HepG2 (cell line): ENCODE data around the gene NARS2. TPM values are rescaled to one million over a fixed set of nuclear protein-coding genes. Genes with fewer than 3 reads are reported as not detected.
A peak's percentile ranks its signal among the peaks of the same experiment; 100 is the strongest.

Source experiments
- GATAD2A ChIP-seq: IDR thresholded peaks from 2 replicates; pipeline ENCODE4 v1.6.1; 2016
- MEIS2 ChIP-seq: sonication (generic); formaldehyde crosslinking; IDR thresholded peaks from 2 replicates; pipeline ENCODE4 v1.9.0; 2021; ENCODE audit warnings: mild to moderate bottlenecking, missing genetic modification reagents
- MTA1 ChIP-seq: sonication (generic); formaldehyde crosslinking; IDR thresholded peaks from 2 replicates; pipeline ENCODE4 v1.4.0; 2020; ENCODE audit warnings: missing genetic modification reagents, mild to moderate bottlenecking, borderline replicate concordance
- MXD4 ChIP-seq: IDR thresholded peaks from 2 replicates; pipeline ENCODE4 v1.6.1; 2016; ENCODE audit warnings: mild to moderate bottlenecking, missing biosample characterization, missing genetic modification reagents
- ZNF18 ChIP-seq: sonication (generic); formaldehyde crosslinking; IDR thresholded peaks from 2 replicates; pipeline ENCODE4 v1.8.0; 2022; ENCODE audit warnings: mild to moderate bottlenecking, missing genetic modification reagents; ENCODE audit not compliant: insufficient replicate concordance
- ZNF224 ChIP-seq: sonication (generic); formaldehyde crosslinking; IDR thresholded peaks from 2 replicates; pipeline ENCODE4 v1.5.0; 2020; ENCODE audit warnings: mild to moderate bottlenecking, missing genetic modification reagents
- ZNF547 ChIP-seq: sonication (generic); formaldehyde crosslinking; IDR thresholded peaks from 2 replicates; pipeline ENCODE4 v1.5.1; 2020; ENCODE audit warnings: mild to moderate bottlenecking, missing genetic modification reagents
- ZNF766 ChIP-seq: sonication (generic); formaldehyde crosslinking; IDR thresholded peaks from 2 replicates; pipeline ENCODE4 v1.5.0; 2020; ENCODE audit warnings: missing genetic modification reagents, borderline replicate concordance
- ZSCAN12 ChIP-seq: sonication (generic); formaldehyde crosslinking; IDR thresholded peaks from 2 replicates; pipeline ENCODE4 v1.9.0; 2021; ENCODE audit warnings: mild to moderate bottlenecking, missing genetic modification reagents
- ZXDC ChIP-seq: sonication (generic); formaldehyde crosslinking; IDR thresholded peaks from 2 replicates; pipeline ENCODE4 v1.5.0; 2020; ENCODE audit warnings: mild to moderate bottlenecking, missing genetic modification reagents
- polyA plus RNA-seq, 8 experiments: library from polyadenylated mRNA; depleted of rRNA in 3 of 8; stranded (reverse) in 7 of 8; unstranded in 1 of 8; fragments of >200 nt; fragmentation: Illumina TruSeq in 4 of 8; extraction: Trizol in 4 of 8; gene quantifications; 2 replicates each; pipeline versions ENCODE4 v1.2.1 to v1.2.3, GENCODE V29; 2011 to 2016; ENCODE audit warnings: low read depth in 4 of 8, missing spikeins in 1 of 8, mixed read lengths in 1 of 8; ENCODE audit not compliant: insufficient read depth in 1 of 8
- total RNA-seq, 5 experiments: library from RNA; depleted of rRNA; stranded (reverse); fragments of >200 nt; fragmentation: Illumina TruSeq; extraction: Trizol; gene quantifications; 2 replicates each; pipeline ENCODE4 v1.2.3, GENCODE V29; 2016; ENCODE audit warnings: low read depth in 1 of 5
- TF ChIP-seq, protein P1 (sequence below): sonication (generic); formaldehyde crosslinking; IDR thresholded peaks from 2 replicates; pipeline ENCODE4 v1.5.0; 2020; ENCODE audit warnings: mild to moderate bottlenecking, missing genetic modification reagents, borderline replicate concordance
- TF ChIP-seq, protein P2 (sequence below): sonication (generic); formaldehyde crosslinking; IDR thresholded peaks from 2 replicates; pipeline ENCODE4 v1.5.0; 2020; ENCODE audit warnings: missing genetic modification reagents, mild to moderate bottlenecking, borderline replicate concordance
- TF ChIP-seq, protein P3 (sequence below): sonication (generic); formaldehyde crosslinking; IDR thresholded peaks from 2 replicates; pipeline ENCODE4 v1.4.0; 2020; ENCODE audit warnings: missing genetic modification reagents, borderline replicate concordance
- TF ChIP-seq, protein P4 (sequence below): IDR thresholded peaks from 2 replicates; pipeline ENCODE4 v1.6.1; 2016; ENCODE audit warnings: mild to moderate bottlenecking
- TF ChIP-seq, protein P5 (sequence below): sonication (generic); formaldehyde crosslinking; IDR thresholded peaks from 2 replicates; pipeline ENCODE4 v1.5.0; 2020; ENCODE audit warnings: missing genetic modification reagents, mild to moderate bottlenecking, borderline replicate concordance

Gene NARS2
- total and polyA plus RNA-seq, 2 of the 13 experiments (the other 11 are each of a cell fraction or from before 2014, with no cell fraction given) = 45.9 to 65.0 TPM

GRCh38 chr11:78576549-78577097 lies 2.0 kb upstream of the NARS2 start (continued):
- TF ChIP-seq, protein P1, sequence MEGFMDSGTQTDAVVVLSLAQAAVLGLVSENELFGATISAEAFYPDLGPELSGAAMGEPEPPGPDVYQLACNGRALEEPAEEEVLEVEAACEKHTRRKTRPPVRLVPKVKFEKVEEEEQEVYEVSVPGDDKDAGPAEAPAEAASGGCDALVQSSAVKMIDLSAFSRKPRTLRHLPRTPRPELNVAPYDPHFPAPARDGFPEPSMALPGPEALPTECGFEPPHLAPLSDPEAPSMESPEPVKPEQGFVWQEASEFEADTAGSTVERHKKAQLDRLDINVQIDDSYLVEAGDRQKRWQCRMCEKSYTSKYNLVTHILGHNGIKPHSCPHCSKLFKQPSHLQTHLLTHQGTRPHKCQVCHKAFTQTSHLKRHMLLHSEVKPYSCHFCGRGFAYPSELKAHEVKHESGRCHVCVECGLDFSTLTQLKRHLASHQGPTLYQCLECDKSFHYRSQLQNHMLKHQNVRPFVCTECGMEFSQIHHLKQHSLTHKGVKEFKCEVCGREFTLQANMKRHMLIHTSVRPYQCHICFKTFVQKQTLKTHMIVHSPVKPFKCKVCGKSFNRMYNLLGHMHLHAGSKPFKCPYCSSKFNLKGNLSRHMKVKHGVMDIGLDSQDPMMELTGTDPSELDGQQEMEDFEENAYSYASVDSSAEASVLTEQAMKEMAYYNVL (CRISPR knock-in tag) = peak; percentile 69; the same call in 1 of the 2 replicates
- TF ChIP-seq GATAD2A = peak; percentile 92
- peak; percentile 71; the same call in 1 of the 2 replicates for TF ChIP-seq MTA1 (CRISPR knock-in tag)
- TF ChIP-seq, protein P2, sequence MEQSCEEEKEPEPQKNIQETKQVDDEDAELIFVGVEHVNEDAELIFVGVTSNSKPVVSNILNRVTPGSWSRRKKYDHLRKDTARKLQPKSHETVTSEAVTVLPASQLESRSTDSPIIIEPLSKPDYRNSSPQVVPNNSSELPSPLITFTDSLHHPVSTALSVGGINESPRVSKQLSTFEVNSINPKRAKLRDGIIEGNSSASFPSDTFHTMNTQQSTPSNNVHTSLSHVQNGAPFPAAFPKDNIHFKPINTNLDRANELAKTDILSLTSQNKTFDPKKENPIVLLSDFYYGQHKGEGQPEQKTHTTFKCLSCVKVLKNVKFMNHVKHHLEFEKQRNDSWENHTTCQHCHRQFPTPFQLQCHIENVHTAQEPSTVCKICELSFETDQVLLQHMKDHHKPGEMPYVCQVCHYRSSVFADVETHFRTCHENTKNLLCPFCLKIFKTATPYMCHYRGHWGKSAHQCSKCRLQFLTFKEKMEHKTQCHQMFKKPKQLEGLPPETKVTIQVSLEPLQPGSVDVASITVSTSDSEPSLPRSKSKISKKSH = no peak
- TF ChIP-seq ZNF18 (CRISPR knock-in tag) = no peak
- peak; percentile 84 for TF ChIP-seq MEIS2
- TF ChIP-seq ZSCAN12 (CRISPR knock-in tag) = no peak
- TF ChIP-seq ZNF766 (CRISPR knock-in tag) = no peak
- TF ChIP-seq, protein P3, sequence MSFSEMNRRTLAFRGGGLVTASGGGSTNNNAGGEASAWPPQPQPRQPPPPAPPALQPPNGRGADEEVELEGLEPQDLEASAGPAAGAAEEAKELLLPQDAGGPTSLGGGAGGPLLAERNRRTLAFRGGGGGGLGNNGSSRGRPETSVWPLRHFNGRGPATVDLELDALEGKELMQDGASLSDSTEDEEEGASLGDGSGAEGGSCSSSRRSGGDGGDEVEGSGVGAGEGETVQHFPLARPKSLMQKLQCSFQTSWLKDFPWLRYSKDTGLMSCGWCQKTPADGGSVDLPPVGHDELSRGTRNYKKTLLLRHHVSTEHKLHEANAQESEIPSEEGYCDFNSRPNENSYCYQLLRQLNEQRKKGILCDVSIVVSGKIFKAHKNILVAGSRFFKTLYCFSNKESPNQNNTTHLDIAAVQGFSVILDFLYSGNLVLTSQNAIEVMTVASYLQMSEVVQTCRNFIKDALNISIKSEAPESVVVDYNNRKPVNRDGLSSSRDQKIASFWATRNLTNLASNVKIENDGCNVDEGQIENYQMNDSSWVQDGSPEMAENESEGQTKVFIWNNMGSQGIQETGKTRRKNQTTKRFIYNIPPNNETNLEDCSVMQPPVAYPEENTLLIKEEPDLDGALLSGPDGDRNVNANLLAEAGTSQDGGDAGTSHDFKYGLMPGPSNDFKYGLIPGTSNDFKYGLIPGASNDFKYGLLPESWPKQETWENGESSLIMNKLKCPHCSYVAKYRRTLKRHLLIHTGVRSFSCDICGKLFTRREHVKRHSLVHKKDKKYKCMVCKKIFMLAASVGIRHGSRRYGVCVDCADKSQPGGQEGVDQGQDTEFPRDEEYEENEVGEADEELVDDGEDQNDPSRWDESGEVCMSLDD (CRISPR knock-in tag) = no peak; the same call in 1 of the 2 replicates
- TF ChIP-seq, protein P4, sequence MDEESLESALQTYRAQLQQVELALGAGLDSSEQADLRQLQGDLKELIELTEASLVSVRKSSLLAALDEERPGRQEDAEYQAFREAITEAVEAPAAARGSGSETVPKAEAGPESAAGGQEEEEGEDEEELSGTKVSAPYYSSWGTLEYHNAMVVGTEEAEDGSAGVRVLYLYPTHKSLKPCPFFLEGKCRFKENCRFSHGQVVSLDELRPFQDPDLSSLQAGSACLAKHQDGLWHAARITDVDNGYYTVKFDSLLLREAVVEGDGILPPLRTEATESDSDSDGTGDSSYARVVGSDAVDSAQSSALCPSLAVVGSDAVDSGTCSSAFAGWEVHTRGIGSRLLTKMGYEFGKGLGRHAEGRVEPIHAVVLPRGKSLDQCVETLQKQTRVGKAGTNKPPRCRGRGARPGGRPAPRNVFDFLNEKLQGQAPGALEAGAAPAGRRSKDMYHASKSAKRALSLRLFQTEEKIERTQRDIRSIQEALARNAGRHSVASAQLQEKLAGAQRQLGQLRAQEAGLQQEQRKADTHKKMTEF = peak; percentile 85
- no peak for TF ChIP-seq ZNF547
- no peak for TF ChIP-seq ZNF224 (CRISPR knock-in tag)
- TF ChIP-seq MXD4 (CRISPR knock-in tag) = peak; percentile 70; the same call in 1 of the 2 replicates
- TF ChIP-seq, protein P5, sequence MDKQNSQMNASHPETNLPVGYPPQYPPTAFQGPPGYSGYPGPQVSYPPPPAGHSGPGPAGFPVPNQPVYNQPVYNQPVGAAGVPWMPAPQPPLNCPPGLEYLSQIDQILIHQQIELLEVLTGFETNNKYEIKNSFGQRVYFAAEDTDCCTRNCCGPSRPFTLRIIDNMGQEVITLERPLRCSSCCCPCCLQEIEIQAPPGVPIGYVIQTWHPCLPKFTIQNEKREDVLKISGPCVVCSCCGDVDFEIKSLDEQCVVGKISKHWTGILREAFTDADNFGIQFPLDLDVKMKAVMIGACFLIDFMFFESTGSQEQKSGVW (CRISPR knock-in tag) = no peak
- TF ChIP-seq ZXDC (CRISPR knock-in tag) = no peak
